HG03159 (cell line): ENCODE measurements around the gene TSPAN12.
A peak's percentile ranks its signal among the peaks of the same experiment; 100 is the strongest.
"Not testable (repeated sequence)": the region's sequence is repeated elsewhere in the genome, so short reads cannot be mapped to it uniquely, and the experiment has no call there.

ENCODE experiments used
- ATAC-seq: cut with Tn5 transposase; IDR thresholded peaks from one replicate; pipeline ENCODE4 v1.9.1; 2021; ENCODE audit warnings: mild to moderate bottlenecking, moderate library complexity; ENCODE audit not compliant: unreplicated experiment

Gene TSPAN12

GRCh38 chr7:120857588-120858573 is at the start of gene TSPAN12:
TSPAN12 (minus strand) TSS chr7:120858144; CDS start chr7:120856763, 1,381 bp downstream.
- peak; percentile 89 for ATAC-seq

GRCh38 chr7:120898715-120899499 is 41.0 kb upstream of the TSPAN12 start:
- peak; percentile 67 for ATAC-seq

- ATAC-seq: not testable (repeated sequence)
Observed at GRCh38 chr7:120895253-120895652, 37.3 kb upstream of the TSPAN12 start.

GRCh38 chr7:120885602-120886001 is 27.7 kb upstream of the TSPAN12 start:
- not testable (repeated sequence) for ATAC-seq

GRCh38 chr7:120877701-120878100 is 19.8 kb upstream of the TSPAN12 start:
- ATAC-seq: no peak

- no peak for ATAC-seq
Observed at GRCh38 chr7:120876922-120877321, 19.0 kb upstream of the TSPAN12 start.

GRCh38 chr7:120874722-120875121 is 16.8 kb upstream of the TSPAN12 start:
- no peak for ATAC-seq

GRCh38 chr7:120874016-120874415 is 16.1 kb upstream of the TSPAN12 start:
- ATAC-seq: no peak

GRCh38 chr7:120873401-120873800 is 15.5 kb upstream of the TSPAN12 start:
- no peak for ATAC-seq

- ATAC-seq: peak; percentile 59
Observed at GRCh38 chr7:120869700-120870099, 11.8 kb upstream of the TSPAN12 start.

- ATAC-seq: peak; percentile 55
Observed at GRCh38 chr7:120867932-120868331, 10.0 kb upstream of the TSPAN12 start.

- no peak for ATAC-seq
Observed at GRCh38 chr7:120865191-120865981, 7.4 kb upstream of the TSPAN12 start.

GRCh38 chr7:120864141-120864900 is 6.4 kb upstream of the TSPAN12 start:
- no peak for ATAC-seq

- no peak for ATAC-seq
Observed at GRCh38 chr7:120862987-120863590, 5.1 kb upstream of the TSPAN12 start.

GRCh38 chr7:120860156-120860555 is 2.2 kb upstream of the TSPAN12 start:
- ATAC-seq: no peak

GRCh38 chr7:120859459-120859858 is 1.5 kb upstream of the TSPAN12 start:
- no peak for ATAC-seq

GRCh38 chr7:120856621-120857352 is 1.2 kb downstream of the TSPAN12 start:
- ATAC-seq: peak; percentile 67

GRCh38 chr7:120856198-120856597 is 1.7 kb downstream of the TSPAN12 start:
- no peak for ATAC-seq

- no peak for ATAC-seq
Observed at GRCh38 chr7:120852700-120853099, 5.2 kb downstream of the TSPAN12 start.
